GM10248 (cell line): ENCODE data around the gene ZNF486.
"Not testable (repeated sequence)": the region's sequence is repeated elsewhere in the genome, so short reads cannot be mapped to it uniquely, and the experiment has no call there.

Source experiments
- CTCF ChIA-PET: fragments of 300-600 bp; sonication (Branson Sonifier 250); formaldehyde crosslinking; extraction: SDS; loops from one replicate; lab custom pipeline; 2021; ENCODE audit warnings: antibody characterized with exemption; lab: Yijun Ruan, JAX
- POLR2A ChIA-PET: fragments of 350-650 bp; sonication (Branson Sonifier 250); formaldehyde crosslinking; extraction: SDS; loops from one replicate; lab custom pipeline; 2020; ENCODE audit warnings: antibody characterized with exemption; lab: Yijun Ruan, JAX
- DNase-seq: peaks from one replicate; pipeline ENCODE4 v3.0.0; 2012; ENCODE audit errors: extremely low spot score
- CTCF ChIP-seq: IDR thresholded peaks from 2 replicates; pipeline ENCODE4 v1.5.1; 2012; ENCODE audit warnings: mild to moderate bottlenecking, low read depth; ENCODE audit errors: extremely low read depth, missing control alignments, control extremely low read depth

ZNF486 gene

GRCh38 chr19:20154636-20155035 is 12.4 kb upstream of the ZNF486 start:
- ChIA-PET CTCF (no interaction called here), POLR2A (no interaction called here)
- TF ChIP-seq CTCF: no peak
- no peak for DNase-seq

GRCh38 chr19:20162821-20163220 is 4.2 kb upstream of the ZNF486 start:
- POLR2A ChIA-PET: no interaction called here
- CTCF ChIA-PET: no interaction called here
- no peak for DNase-seq
- no peak for TF ChIP-seq CTCF

GRCh38 chr19:20164456-20164855 is 2.6 kb upstream of the ZNF486 start:
- CTCF ChIA-PET: no interaction called here

GRCh38 chr19:20165971-20166592 is 932 bp upstream of the ZNF486 start:
- ChIA-PET CTCF (no interaction called here), POLR2A (no interaction called here)
- DNase-seq: no peak
- no peak for TF ChIP-seq CTCF

More at GRCh38 chr19:20164456-20164855, 2.6 kb upstream of the ZNF486 start:
- POLR2A ChIA-PET: no interaction called here
- no peak for TF ChIP-seq CTCF
- DNase-seq: no peak

GRCh38 chr19:20167651-20168122 is 673 bp downstream of the ZNF486 start:
- DNase-seq: no peak
- no peak for TF ChIP-seq CTCF
- CTCF ChIA-PET: interaction anchor here (1.4 kb wide), 1 partner anchor 15 kb away, joined by 4 read pairs; no protein-coding TSS in a partner anchor
- POLR2A ChIA-PET: no interaction called here

GRCh38 chr19:20171285-20171684 is 4.3 kb downstream of the ZNF486 start:
- no peak for DNase-seq
- CTCF ChIA-PET: no interaction called here
- no peak for TF ChIP-seq CTCF
- POLR2A ChIA-PET: no interaction called here

GRCh38 chr19:20175848-20176247 is 8.8 kb downstream of the ZNF486 start:
- DNase-seq, CTCF ChIA-PET, POLR2A ChIA-PET: not testable (repeated sequence)

- POLR2A ChIA-PET, DNase-seq, CTCF ChIA-PET: not testable (repeated sequence)
Measured at GRCh38 chr19:20179956-20180355, 12.9 kb downstream of the ZNF486 start.
